ENCODE measurements around the gene ZBTB22. TPM values are rescaled to one million over a fixed set of nuclear protein-coding genes. Genes with fewer than 3 reads are reported as not detected.

The ZBTB22 gene
- total RNA-seq, 1 experiment from 2014 or later, result 11.7 TPM

- TF ChIP-seq MAX (IDR thresholded peaks at IDR 0.05), result no peak
Observed at GRCh38 chr6:33314515-33314942, 3.0 kb downstream of the ZBTB22 start (continued).

- no peaks in the 10 kb centered on the region for H3K9me3 ChIP-seq (ENCODE audit: control insufficient read depth in 1 of 2, insufficient read depth in 1 of 2, low read depth in 1 of 2, low read length in 2 of 2)
- DNase-seq (ENCODE audit: low read depth, low spot score) (no peak), ATAC-seq (peak; percentile 24)
- H3K27ac ChIP-seq (ENCODE audit: low read depth, low read length), result peak within 1 kb of the TSS; percentile 89
- peak within 1 kb of the TSS; percentile 78 to 91 for H3K4me3 ChIP-seq (replicated peaks in 1 of 2; ENCODE audit: low read depth in 1 of 2, low read length in 2 of 2)
- peaks cover 33 to 45% of the 10 kb centered on the region in 2 experiments for H3K4me1 ChIP-seq (ENCODE audit: control insufficient read depth in 1 of 2, insufficient read depth in 2 of 2, low read length in 2 of 2)
- H3K79me2 ChIP-seq (ENCODE audit: insufficient read depth, low read length), result peaks cover 27% of the 10 kb centered on the region
- CTCF ChIA-PET, result no interaction called here
- no peaks in the 10 kb centered on the region for H3K9me2 ChIP-seq (ENCODE audit: insufficient read depth)
- no peaks in the 10 kb centered on the region for H3K27me3 ChIP-seq (ENCODE audit: insufficient read depth, low read length)
- intact Hi-C loops (cut with micrococcal nuclease), result loop anchor here (2.0 kb wide), 1 partner anchor 15 kb away; the partner anchor contains the start of gene RGL2
- H4K20me1 ChIP-seq (ENCODE audit: insufficient read depth), result no peaks in the 10 kb centered on the region
- H3K9ac ChIP-seq (ENCODE audit: low read length), result peak within 1 kb of the TSS; percentile 92
- RAD21 ChIA-PET (ENCODE audit: low non-redundant PET in 1 of 2, low total read pairs in 2 of 2, uncharacterized antibody in 2 of 2, unreplicated experiment in 2 of 2), result no interaction called here
- POLR2A ChIA-PET, result no interaction called here
- H3K4me2 ChIP-seq (ENCODE audit: low read length), result peak within 1 kb of the TSS; percentile 95
- peak; percentile 56; the same call in 1 of the 2 replicates for TF ChIP-seq ZFX (IDR thresholded peaks at IDR 0.05)
- TF ChIP-seq EZH2phosphoT487 (IDR thresholded peaks at IDR 0.05; ENCODE audit: borderline replicate concordance), result no peak
- peak; percentile 49 for TF ChIP-seq POLR2A (IDR thresholded peaks at IDR 0.05; ENCODE audit: borderline replicate concordance, extremely low read depth, insufficient read depth, insufficient read length)
- peak; percentile 53 for TF ChIP-seq POLR2AphosphoS5 (IDR thresholded peaks at IDR 0.05; ENCODE audit: low read depth, low read length)
- H2AFZ ChIP-seq (ENCODE audit: low read depth, low read length, poor library complexity, severe bottlenecking), result peak within 1 kb of the TSS; percentile 93
- TSS peak; percentile 61 for BruUV-seq (replicated peaks)
- H3K36me3 ChIP-seq (ENCODE audit: control insufficient read depth in 1 of 2, insufficient read depth in 2 of 2, low read length in 2 of 2), result peaks cover 4 to 7% of the 10 kb centered on the region in 2 experiments; a peak in 3 of 4 replicates
Observed at GRCh38 chr6:33313709-33314514, 3.6 kb downstream of the ZBTB22 start, which contains the start of gene TAPBP. TAPBP (minus strand) TSS chr6:33314078; CDS start chr6:33314041, 37 bp downstream.
